Left hindlimb (tissue), 1 donor: ENCODE measurements around the gene CXorf51A.
"Not testable (repeated sequence)": the region's sequence is repeated elsewhere in the genome, so short reads cannot be mapped to it uniquely, and the experiment has no call there.

Source experiments
- DNase-seq: peaks from one replicate; pipeline ENCODE4 v3.0.0-alpha.2; 2018

Gene CXorf51A

GRCh38 chrX:146814644-146815043 lies at the start of gene CXorf51A:
Gene CXorf51A (minus strand): TSS chrX:146814744. CDS start chrX:146814723, 21 bp downstream.
- not testable (repeated sequence) for DNase-seq

GRCh38 chrX:146863566-146863965 lies 49.0 kb upstream of the CXorf51A start:
- DNase-seq: no peak

DNA sequence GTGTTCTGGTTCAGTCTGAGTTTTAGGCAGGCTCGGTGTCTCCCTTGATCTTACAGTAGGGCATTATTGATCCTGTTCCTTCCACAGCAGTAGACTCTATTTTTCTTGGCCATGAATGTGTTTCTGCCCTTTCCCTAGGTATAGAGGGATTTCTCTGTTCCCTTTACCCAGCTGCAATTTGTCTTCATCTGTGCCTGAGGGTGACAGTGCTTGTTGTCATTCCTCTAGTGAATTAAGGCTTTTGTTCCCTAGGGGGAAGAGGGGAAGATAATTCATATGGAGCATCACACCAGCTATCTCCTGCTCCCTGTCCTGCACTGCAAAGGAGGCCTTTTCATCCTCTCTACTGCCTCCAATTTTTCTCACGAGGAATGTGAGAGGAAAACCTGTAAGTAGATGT lies 39.7 kb upstream of the CXorf51A start:
- DNase-seq: no peak

GRCh38 chrX:146831994-146832393 lies 17.4 kb upstream of the CXorf51A start:
- DNase-seq: no peak

GRCh38 chrX:146809471-146809870 lies 5.1 kb downstream of the CXorf51A start, which contains the start of gene CXorf51B:
Gene CXorf51B (plus strand): TSS chrX:146809771. CDS start chrX:146809792, 21 bp downstream.
- DNase-seq: not testable (repeated sequence)
